HepG2 (cell line): ENCODE measurements around the gene CFTR. TPM values are rescaled to one million over a fixed set of nuclear protein-coding genes. Genes with fewer than 3 reads are reported as not detected.

Experiments
- ATAC-seq: fragments of 200-7000 bp; cut with Tn5 transposase; 3 replicates; pipeline ENCODE4 v1.9.1; 2020; ENCODE audit warnings: mild to moderate bottlenecking, moderate library complexity
- BruUV-seq: library from RNA; stranded (reverse); fragments of 400-500 nt; replicated peaks from 2 replicates; lab custom pipeline; 2021; lab: Mats Ljungman, UMichigan
- CTCF ChIA-PET: fragments of 300-600 bp; formaldehyde crosslinking; extraction: SDS; loops from one replicate; lab custom pipeline; 2021; ENCODE audit warnings: low total read pairs, inconsistent platforms, low intra/inter-chr PET ratio; lab: Yijun Ruan, JAX
- POLR2A ChIA-PET: fragments of 350-600 bp; sonication (Branson Sonifier 250); formaldehyde crosslinking; loops from one replicate; lab custom pipeline; 2020; ENCODE audit warnings: antibody characterized with exemption, inconsistent platforms; lab: Yijun Ruan, JAX
- DNase-seq: peaks from one replicate; pipeline ENCODE4 v3.0.0-alpha.2; 2015; ENCODE audit warnings: low spot score
- FAIRE-seq: peaks from 3 replicates; lab custom pipeline; 2011; peaks lifted over from hg19 to GRCh38; lab: Jason Lieb, UNC
- H2AFZ ChIP-seq: one replicate; pipeline ENCODE4 v1.6.1; 2011; ENCODE audit warnings: low read length, inconsistent platforms
- H3K27ac ChIP-seq: fragments of 300-600 bp; 3 replicates; pipeline ENCODE4 v1.8.0; 2011; ENCODE audit warnings: mixed run types, mild to moderate bottlenecking, mixed read lengths, low read length, inconsistent platforms; ENCODE audit not compliant: insufficient read depth; ENCODE audit errors: extremely low read length
- H3K27me3 ChIP-seq, 2 experiments: fragments of 200-600 bp in 1 of 2; 2 replicates in 1 of 2; 3 replicates in 1 of 2; pipeline versions ENCODE4 v1.6.0 to v1.8.0; 2011; ENCODE audit warnings: low read length in 2 of 2, mild to moderate bottlenecking in 2 of 2, moderate library complexity in 2 of 2, inconsistent platforms in 1 of 2; ENCODE audit not compliant: insufficient read depth in 2 of 2, control insufficient read depth in 1 of 2
- H3K36me3 ChIP-seq, 2 experiments: fragments of 200-600 bp in 1 of 2; replicated peaks in 1 of 2; 2 replicates in 1 of 2; 3 replicates in 1 of 2; pipeline versions ENCODE4 v1.5.1 to v1.8.0; 2011; ENCODE audit warnings: low read length in 2 of 2, inconsistent platforms in 1 of 2; ENCODE audit not compliant: insufficient read depth in 2 of 2, control insufficient read depth in 1 of 2
- H3K4me1 ChIP-seq: 2 replicates; pipeline ENCODE4 v1.5.1; 2012; ENCODE audit warnings: low read length, inconsistent platforms; ENCODE audit not compliant: insufficient read depth
- H3K4me2 ChIP-seq: 2 replicates; pipeline ENCODE4 v1.6.0; 2011; ENCODE audit warnings: low read depth, low read length, inconsistent platforms
- H3K4me3 ChIP-seq, 3 experiments: fragments of 200-600 bp in 1 of 3; sonication (generic), shearing (Covaris generic) in 1 of 3; replicated peaks in 1 of 3; 2 replicates each; pipeline ENCODE4 v1.5.1; 2011 to 2016; ENCODE audit warnings: low read length in 3 of 3, inconsistent platforms in 2 of 3, low read depth in 2 of 3, mild to moderate bottlenecking in 2 of 3, control low read depth in 1 of 3, mixed read lengths in 1 of 3; ENCODE audit not compliant: insufficient read depth in 1 of 3
- H3K79me2 ChIP-seq: one replicate; pipeline ENCODE4 v1.6.1; 2011; ENCODE audit warnings: low read length, inconsistent platforms; ENCODE audit not compliant: insufficient read depth
- H3K9ac ChIP-seq: 2 replicates; pipeline ENCODE4 v1.6.0; 2011; ENCODE audit warnings: mild to moderate bottlenecking, low read depth, low read length, inconsistent platforms; ENCODE audit not compliant: insufficient read depth
- H3K9me3 ChIP-seq: 2 replicates; pipeline ENCODE4 v1.5.1; 2012; ENCODE audit warnings: mild to moderate bottlenecking, low read length
- H4K20me1 ChIP-seq: 2 replicates; pipeline ENCODE4 v1.6.0; 2011; ENCODE audit warnings: inconsistent platforms, mild to moderate bottlenecking, low read length, moderate library complexity; ENCODE audit not compliant: insufficient read depth
- ETS1 ChIP-seq: sonication (generic); formaldehyde crosslinking; IDR thresholded peaks from 2 replicates; pipeline ENCODE4 v1.4.0; 2020; ENCODE audit warnings: missing genetic modification reagents
- EZH2 ChIP-seq: conservative IDR thresholded peaks from 2 replicates; pipeline ENCODE4 v1.6.1; 2012; ENCODE audit warnings: mild to moderate bottlenecking, low read depth, low read length, moderate library complexity
- NR2C2 ChIP-seq: sonication (generic); formaldehyde crosslinking; IDR thresholded peaks from 2 replicates; pipeline ENCODE4 v1.4.0; 2020; ENCODE audit warnings: missing genetic modification reagents, mild to moderate bottlenecking, moderate library complexity, borderline replicate concordance
- PHF8 ChIP-seq: sonication (generic); formaldehyde crosslinking; IDR thresholded peaks from 2 replicates; pipeline ENCODE4 v1.5.0; 2020; ENCODE audit warnings: missing genetic modification reagents
- SRY ChIP-seq: sonication (generic); formaldehyde crosslinking; IDR thresholded peaks from 2 replicates; pipeline ENCODE4 v1.8.0; 2022; ENCODE audit warnings: mild to moderate bottlenecking, missing genetic modification reagents
- ZBTB33 ChIP-seq: sonication (generic); formaldehyde crosslinking; IDR thresholded peaks from 2 replicates; pipeline ENCODE4 v1.4.0; 2020; ENCODE audit warnings: missing genetic modification reagents
- ZBTB8A ChIP-seq: sonication (generic); formaldehyde crosslinking; IDR thresholded peaks from 2 replicates; pipeline ENCODE4 v1.4.0; 2020; ENCODE audit warnings: mild to moderate bottlenecking, low read depth, missing genetic modification reagents, borderline replicate concordance
- ZNF501 ChIP-seq: sonication (generic); formaldehyde crosslinking; IDR thresholded peaks from 2 replicates; pipeline ENCODE4 v1.5.1; 2020; ENCODE audit warnings: mild to moderate bottlenecking, moderate library complexity, missing genetic modification reagents
- ZNF564 ChIP-seq: sonication (generic); formaldehyde crosslinking; IDR thresholded peaks from 2 replicates; pipeline ENCODE4 v1.8.1; 2023; ENCODE audit warnings: mild to moderate bottlenecking, missing genetic modification reagents
- WGBS: methylation state at CpG from one replicate; pipeline ENCODE4 v1.1.6; 2017; ENCODE audit warnings: low lambda C conversion rate; 5-methylcytosine and 5-hydroxymethylcytosine counted together
- in situ Hi-C: cut with HindIII; loops from 2 replicates; pipeline ENCODE4 v1.10.0; 2017; ENCODE audit warnings: low pct_unique_long_range_greater_than_20kb; ENCODE audit not compliant: extremely low pct_ligation_motif_present
- intact Hi-C: fragments of 100-400 bp; cut with micrococcal nuclease; formaldehyde crosslinking; loops from one replicate; pipeline ENCODE4 v1.10.0; 2022; ENCODE audit not compliant: unreplicated experiment
- polyA plus RNA-seq, 8 experiments: library from polyadenylated mRNA; depleted of rRNA in 3 of 8; stranded (reverse) in 7 of 8; unstranded in 1 of 8; fragments of >200 nt; fragmentation: Illumina TruSeq in 4 of 8; extraction: Trizol in 4 of 8; gene quantifications; 2 replicates each; pipeline versions ENCODE4 v1.2.1 to v1.2.3, GENCODE V29; 2011 to 2016; ENCODE audit warnings: low read depth in 4 of 8, missing spikeins in 1 of 8, mixed read lengths in 1 of 8; ENCODE audit not compliant: insufficient read depth in 1 of 8
- total RNA-seq, 5 experiments: library from RNA; depleted of rRNA; stranded (reverse); fragments of >200 nt; fragmentation: Illumina TruSeq; extraction: Trizol; gene quantifications; 2 replicates each; pipeline ENCODE4 v1.2.3, GENCODE V29; 2016; ENCODE audit warnings: low read depth in 1 of 5

CFTR gene
- total and polyA plus RNA-seq, 2 of the 13 experiments (the other 11 are each of a cell fraction or from before 2014, with no cell fraction given), result not detected

- CTCF ChIA-PET, result no interaction called here
- Histone ChIP-seq H2AFZ (no peak overlapping the region), H3K27ac (no peak overlapping the region), H3K79me2 (no peaks in the 10 kb centered on the region), H4K20me1 (no peaks in the 10 kb centered on the region), H3K9ac (no peak overlapping the region), H3K4me2 (no peak overlapping the region), H3K36me3 (no peaks in the 10 kb centered on the region), H3K27me3 (no peaks in the 10 kb centered on the region), H3K4me3 (no peak overlapping the region), H3K4me1 (no peaks in the 10 kb centered on the region), H3K9me3 (no peaks in the 10 kb centered on the region)
- WGBS, result 5% methylated on average over 2 of the region's 2 CpGs
- no peak for DNase-seq
- POLR2A ChIA-PET, result no interaction called here
- no TSS peak for BruUV-seq
- in situ Hi-C loops, result no loop called here
- no peak for ATAC-seq
- no peak for FAIRE-seq
- TF ChIP-seq NR2C2 (no peak), ETS1 (CRISPR knock-in tag) (no peak), ZBTB8A (CRISPR knock-in tag) (no peak), ZNF501 (CRISPR knock-in tag) (no peak), ZNF564 (CRISPR knock-in tag) (no peak), ZBTB33 (CRISPR knock-in tag) (no peak), PHF8 (no peak), SRY (CRISPR knock-in tag) (no peak), EZH2 (no peak)
- intact Hi-C loops, result no loop called here
Observed at GRCh38 chr7:117698018-117698417, 218.2 kb downstream of the CFTR start.
